Right lobe of liver (tissue), 6 donors: ENCODE results near the gene FKBP8. TPM values are rescaled to one million over a fixed set of nuclear protein-coding genes. Genes with fewer than 3 reads are reported as not detected.
A peak's percentile ranks its signal among the peaks of the same experiment; 100 is the strongest.

Experiments used
- ATAC-seq, 4 donors: fragments of 200-7000 bp; cut with Tn5 transposase; one replicate each; pipeline ENCODE4 v1.9.1; 2020; ENCODE audit warnings: mild to moderate bottlenecking in 4 of 4, moderate library complexity in 4 of 4
- DNase-seq, 3 donors: peaks; one replicate each; pipeline ENCODE4 v3.0.0-alpha.2; 2020
- H3K27ac ChIP-seq, 3 donors: fragments of 200-600 bp; one replicate each; pipeline ENCODE4 v1.8.0; 2022
- H3K27me3 ChIP-seq, 2 donors: fragments of 200-600 bp; one replicate each; pipeline ENCODE4 v1.8.0; 2022
- H3K36me3 ChIP-seq, 4 donors: fragments of 200-600 bp; sonication (generic) in 1 of 4; one replicate each; pipeline versions ENCODE4 v1.5.1 to v1.8.0; 2017 to 2022; ENCODE audit warnings: control low read depth in 1 of 4
- H3K4me1 ChIP-seq, 4 donors: fragments of 200-600 bp; sonication (generic) in 1 of 4; one replicate each; pipeline versions ENCODE4 v1.5.1 to v1.8.0; 2017 to 2022; ENCODE audit warnings: control low read depth in 1 of 4
- H3K4me3 ChIP-seq, 3 donors: fragments of 200-600 bp; one replicate each; pipeline ENCODE4 v1.8.0; 2022
- H3K9me3 ChIP-seq, 4 donors: fragments of 200-600 bp; sonication (generic) in 1 of 4; one replicate each; pipeline versions ENCODE4 v1.5.1 to v1.8.0; 2017 to 2022; ENCODE audit warnings: control low read depth in 1 of 4
- CTCF ChIP-seq, 4 donors: fragments of 200-600 bp in 3 of 4; fragments of 450-650 bp in 1 of 4; IDR thresholded peaks; one replicate each; pipeline versions ENCODE4 v1.5.1 to v1.8.0; 2016 to 2022; ENCODE audit warnings: antibody characterized with exemption in 4 of 4, mild to moderate bottlenecking in 2 of 4
- POLR2A ChIP-seq: fragments of 450-650 bp; IDR thresholded peaks from one replicate; pipeline ENCODE4 v1.6.1; 2017; ENCODE audit warnings: antibody characterized with exemption, mild to moderate bottlenecking
- WGBS: methylation state at CpG from one replicate; pipeline ENCODE4 v1.1.6; 2018; ENCODE audit warnings: low coverage, low lambda C conversion rate; ENCODE audit not compliant: insufficient coverage; ENCODE audit errors: missing lambda C conversion rate; 5-methylcytosine and 5-hydroxymethylcytosine counted together
- intact Hi-C, 2 donors: fragments of 100-400 bp; cut with DNase I; formaldehyde crosslinking; loops; one replicate each; pipeline versions ENCODE4 v1.11.2 to v1.14.1; 2022
- total RNA-seq, 6 experiments: library from RNA; depleted of rRNA in 2 of 6; stranded (reverse); fragments of >200 nt in 2 of 6; fragmentation: NEBNext Ultra II Directional in 3 of 6; extraction: Animal tissue kit (Norgen Biotek cat#: 25700) in 3 of 6; gene quantifications; one replicate each; pipeline versions ENCODE4 v1.1.0 to v1.2.4, GENCODE V29; 2016 to 2023
- donor health status: DM: no; HTN: yes; CAD: no.
- donor health status: DM: no; HTN: no; CAD: no.
- donor health status: DM: no; HTN: no; CAD: no.
- donor health status: DM: no; HTN: yes; CAD: no.
- donor health status: DM: no; HTN: yes; CAD: no.

The FKBP8 gene
- total RNA-seq, 6 experiments from 2014 or later, result 92.7 to 179 (median 118) TPM

GRCh38 chr19:18536475-18536874 is 6.9 kb downstream of the FKBP8 start:
- Histone ChIP-seq H3K27ac (no peak overlapping the region), H3K36me3 (peaks cover 0 to 60% (median 2%) of the 10 kb centered on the region in 4 donors), H3K27me3 (no peaks in the 10 kb centered on the region), H3K9me3 (no peaks in the 10 kb centered on the region), H3K4me3 (no peak overlapping the region), H3K4me1 (peaks cover 0 to 6% (median 0%) of the 10 kb centered on the region in 4 donors)
- DNase-seq (no peak), ATAC-seq (no peak)
- TF ChIP-seq POLR2A, result no peak
- TF ChIP-seq CTCF (IDR thresholded peaks at IDR 0.05), result no peak
- intact Hi-C loops, result no loop called here
- 87% methylated on average over 7 of the region's 10 CpGs for WGBS

- no peak for ATAC-seq
- no peak for TF ChIP-seq CTCF (IDR thresholded peaks at IDR 0.05)
- TF ChIP-seq POLR2A, result no peak
- H3K4me3 ChIP-seq, result no peak overlapping the region
- peaks cover 0 to 6% (median 0%) of the 10 kb centered on the region in 4 donors for H3K4me1 ChIP-seq
- no peak overlapping the region for H3K27ac ChIP-seq
- DNase-seq, result no peak
- H3K9me3 ChIP-seq, result no peaks in the 10 kb centered on the region
- intact Hi-C loops, result no loop called here
- 96% methylated on average over 3 of the region's 4 CpGs for WGBS
- H3K27me3 ChIP-seq, result no peaks in the 10 kb centered on the region
- peaks cover 0 to 41% (median 2%) of the 10 kb centered on the region in 4 donors for H3K36me3 ChIP-seq
Measured at GRCh38 chr19:18533058-18533457, 10.3 kb downstream of the FKBP8 start.

GRCh38 chr19:18532168-18532890 is 11.0 kb downstream of the FKBP8 start:
- peak in 2 of 4 donors; percentile 13 to 16 for ATAC-seq
- intact Hi-C loops, result no loop called here

GRCh38 chr19:18531485-18531884 is 11.9 kb downstream of the FKBP8 start:
- H3K36me3 ChIP-seq, result peaks cover 0 to 33% (median 2%) of the 10 kb centered on the region in 4 donors

More at GRCh38 chr19:18532168-18532890, 11.0 kb downstream of the FKBP8 start:
- 100% methylated on average over 7 of the region's 22 CpGs for WGBS
- H3K4me1 ChIP-seq, result no peaks in the 10 kb centered on the region
- no peak for DNase-seq
- no peak overlapping the region for H3K27ac ChIP-seq
- no peaks in the 10 kb centered on the region for H3K9me3 ChIP-seq
- no peak overlapping the region for H3K4me3 ChIP-seq
- peaks cover 0 to 38% (median 2%) of the 10 kb centered on the region in 4 donors for H3K36me3 ChIP-seq
- H3K27me3 ChIP-seq, result no peaks in the 10 kb centered on the region
- TF ChIP-seq POLR2A (no peak), CTCF (IDR thresholded peaks at IDR 0.05) (no peak)

More at GRCh38 chr19:18531485-18531884, 11.9 kb downstream of the FKBP8 start:
- Histone ChIP-seq H3K4me1 (no peaks in the 10 kb centered on the region), H3K27ac (no peak overlapping the region), H3K27me3 (no peaks in the 10 kb centered on the region), H3K4me3 (no peak overlapping the region), H3K9me3 (no peaks in the 10 kb centered on the region)
- intact Hi-C loops, result no loop called here
- ATAC-seq (no peak), DNase-seq (no peak)
- WGBS, result 80% methylated on average over 1 of the region's 9 CpGs
- no peak for TF ChIP-seq CTCF (IDR thresholded peaks at IDR 0.05)
- no peak for TF ChIP-seq POLR2A
